GM23338 (cell line): ENCODE results near the gene MDN1. TPM values are rescaled to one million over a fixed set of nuclear protein-coding genes. Genes with fewer than 3 reads are reported as not detected.
A peak's percentile ranks its signal among the peaks of the same experiment; 100 is the strongest.
"Not testable (repeated sequence)": the region's sequence is repeated elsewhere in the genome, so short reads cannot be mapped to it uniquely, and the experiment has no call there.

Experiments used
- ATAC-seq: fragments of 200-7000 bp; cut with Tn5 transposase; 3 replicates; pipeline ENCODE4 v1.9.1; 2020
- DNase-seq: peaks from one replicate; pipeline ENCODE4 v3.0.0-alpha.2; 2015; ENCODE audit warnings: low spot score
- H2AFZ ChIP-seq: fragments of 200-600 bp; sonication (generic); 2 replicates; pipeline ENCODE4 v1.8.0; 2016; ENCODE audit warnings: antibody characterized with exemption, mild to moderate bottlenecking, moderate library complexity
- H3F3A ChIP-seq: fragments of 200-600 bp; sonication (generic); replicated peaks from 2 replicates; pipeline ENCODE4 v1.8.0; 2017; ENCODE audit warnings: antibody characterized with exemption, mixed run types, low read depth
- H3K27ac ChIP-seq: fragments of 200-600 bp; sonication (generic); 2 replicates; pipeline ENCODE4 v1.6.1; 2016; ENCODE audit warnings: low read depth
- H3K27me3 ChIP-seq: fragments of 200-600 bp; sonication (generic); 2 replicates; pipeline ENCODE4 v1.8.0; 2016; ENCODE audit warnings: mild to moderate bottlenecking, mixed run types, moderate library complexity; ENCODE audit not compliant: insufficient read depth
- H3K36me3 ChIP-seq: fragments of 200-600 bp; sonication (generic); 2 replicates; pipeline ENCODE4 v1.8.0; 2016; ENCODE audit warnings: mild to moderate bottlenecking; ENCODE audit not compliant: insufficient read depth
- H3K4me1 ChIP-seq: fragments of 200-600 bp; sonication (generic); 2 replicates; pipeline ENCODE4 v1.8.0; 2016; ENCODE audit warnings: mild to moderate bottlenecking, moderate library complexity; ENCODE audit not compliant: insufficient read depth
- H3K4me2 ChIP-seq: fragments of 200-600 bp; sonication (generic); 2 replicates; pipeline ENCODE4 v1.7.1; 2017; ENCODE audit warnings: mixed run types
- H3K4me3 ChIP-seq: fragments of 200-600 bp; sonication (generic); 2 replicates; pipeline ENCODE4 v1.6.1; 2016; ENCODE audit warnings: mixed run types
- H3K79me2 ChIP-seq: fragments of 200-600 bp; sonication (generic); replicated peaks from 2 replicates; pipeline ENCODE4 v1.8.0; 2017; ENCODE audit warnings: mild to moderate bottlenecking; ENCODE audit not compliant: insufficient read depth
- H3K9me2 ChIP-seq: fragments of 200-600 bp; sonication (generic); 2 replicates; pipeline ENCODE4 v1.8.0; 2017; ENCODE audit not compliant: insufficient read depth
- H4K20me1 ChIP-seq: fragments of 200-600 bp; sonication (generic); replicated peaks from 2 replicates; pipeline ENCODE4 v1.8.0; 2017; ENCODE audit warnings: mild to moderate bottlenecking; ENCODE audit not compliant: insufficient read depth
- H3K27ac Mint-ChIP-seq: 2 replicates; pipeline ENCODE4 v1.8.0; 2020; ENCODE audit warnings: inconsistent platforms, mild to moderate bottlenecking, moderate library complexity, mixed read lengths
- H3K27me3 Mint-ChIP-seq: 3 replicates; pipeline ENCODE4 v1.8.0; 2022; ENCODE audit warnings: low read depth, mild to moderate bottlenecking, moderate library complexity, mixed read lengths, inconsistent platforms; ENCODE audit not compliant: insufficient read depth, poor library complexity
- H3K36me3 Mint-ChIP-seq: 3 replicates; pipeline ENCODE4 v1.8.0; 2021; ENCODE audit warnings: low read depth, mild to moderate bottlenecking, inconsistent platforms, moderate library complexity, mixed read lengths
- H3K4me1 Mint-ChIP-seq: 3 replicates; pipeline ENCODE4 v1.8.0; 2020; ENCODE audit warnings: mild to moderate bottlenecking, inconsistent platforms, mixed read lengths
- H3K4me3 Mint-ChIP-seq: 3 replicates; pipeline ENCODE4 v1.8.0; 2021; ENCODE audit warnings: moderate library complexity, mild to moderate bottlenecking, inconsistent platforms, mixed read lengths
- H3K9me3 Mint-ChIP-seq: 3 replicates; pipeline ENCODE4 v1.8.0; 2020; ENCODE audit warnings: moderate library complexity, mild to moderate bottlenecking, inconsistent platforms, mixed read lengths
- CTCF ChIP-seq, 2 experiments: fragments of 200-600 bp in 1 of 2; sonication (generic) in 1 of 2; conservative IDR thresholded peaks; 2 replicates each; pipeline versions ENCODE4 v1.5.1 to v1.6.1; 2016 to 2017; ENCODE audit warnings: antibody characterized with exemption in 2 of 2, low read depth in 2 of 2, mild to moderate bottlenecking in 2 of 2, moderate library complexity in 1 of 2
- EZH2 ChIP-seq: fragments of 200-600 bp; sonication (generic); IDR thresholded peaks from one replicate; pipeline ENCODE4 v1.8.0; 2017; ENCODE audit warnings: antibody characterized with exemption, mild to moderate bottlenecking, low read depth; ENCODE audit not compliant: unreplicated experiment
- EZH2phosphoT487 ChIP-seq: fragments of 200-600 bp; sonication (generic); IDR thresholded peaks from one replicate; pipeline ENCODE4 v1.8.1; 2018; ENCODE audit warnings: antibody characterized with exemption; ENCODE audit not compliant: unreplicated experiment
- POLR2AphosphoS5 ChIP-seq: IDR thresholded peaks from 2 replicates; pipeline ENCODE4 v1.6.1; 2016; ENCODE audit warnings: antibody characterized with exemption, low read depth
- polyA plus RNA-seq: library from polyadenylated mRNA; unstranded; fragments of >200 nt; fragmentation: Nextera tagmentation; extraction: Ambion mirVana; gene quantifications from 2 replicates; pipeline ENCODE4 v1.2.1, GENCODE V29; 2016
- total RNA-seq: library from RNA; depleted of rRNA; stranded (reverse); fragments of >200 nt; shearing (Covaris generic); gene quantifications from 2 replicates; pipeline ENCODE4 v1.2.3, GENCODE V29; 2014
- TF ChIP-seq, protein P1 (sequence below): IDR thresholded peaks from 2 replicates; pipeline ENCODE4 v1.6.1; 2016; ENCODE audit warnings: antibody characterized with exemption

MDN1 gene
- total and polyA plus RNA-seq, 2 experiments from 2014 or later, result 165 to 217 TPM

- Histone ChIP-seq H2AFZ (no peak overlapping the region), H3F3A (peaks cover 14% of the 10 kb centered on the region), H3K4me1 (peaks cover under 1% of the 10 kb centered on the region; the same call in 1 of the 2 replicates), H3K27ac (no peak overlapping the region), H3K36me3 (peaks cover 58% of the 10 kb centered on the region), H3K9me2 (no peaks in the 10 kb centered on the region), H3K79me2 (peaks cover 2% of the 10 kb centered on the region; the same call in 1 of the 2 replicates), H3K27me3 (no peaks in the 10 kb centered on the region), H3K4me2 (no peak overlapping the region), H4K20me1 (peaks cover 5% of the 10 kb centered on the region), H3K4me3 (no peak overlapping the region)
- Mint-ChIP-seq H3K27ac (no peak overlapping the region), H3K36me3 (peaks cover 73% of the 10 kb centered on the region), H3K4me1 (peaks cover 11% of the 10 kb centered on the region), H3K9me3 (no peaks in the 10 kb centered on the region; the same call in 2 of the 3 replicates), H3K4me3 (no peak overlapping the region), H3K27me3 (peaks cover 2% of the 10 kb centered on the region)
- TF ChIP-seq, protein P1, sequence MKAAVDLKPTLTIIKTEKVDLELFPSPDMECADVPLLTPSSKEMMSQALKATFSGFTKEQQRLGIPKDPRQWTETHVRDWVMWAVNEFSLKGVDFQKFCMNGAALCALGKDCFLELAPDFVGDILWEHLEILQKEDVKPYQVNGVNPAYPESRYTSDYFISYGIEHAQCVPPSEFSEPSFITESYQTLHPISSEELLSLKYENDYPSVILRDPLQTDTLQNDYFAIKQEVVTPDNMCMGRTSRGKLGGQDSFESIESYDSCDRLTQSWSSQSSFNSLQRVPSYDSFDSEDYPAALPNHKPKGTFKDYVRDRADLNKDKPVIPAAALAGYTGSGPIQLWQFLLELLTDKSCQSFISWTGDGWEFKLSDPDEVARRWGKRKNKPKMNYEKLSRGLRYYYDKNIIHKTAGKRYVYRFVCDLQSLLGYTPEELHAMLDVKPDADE, result no peak
- no peak for TF ChIP-seq CTCF (conservative IDR thresholded peaks at IDR 0.05; ENCODE audit: low read depth in 2 of 2)
- ATAC-seq (no peak), DNase-seq (no peak)
These were observed 176.6 kb downstream of the MDN1 start for GRCh38 chr6:89642956-89643355.

DNA sequence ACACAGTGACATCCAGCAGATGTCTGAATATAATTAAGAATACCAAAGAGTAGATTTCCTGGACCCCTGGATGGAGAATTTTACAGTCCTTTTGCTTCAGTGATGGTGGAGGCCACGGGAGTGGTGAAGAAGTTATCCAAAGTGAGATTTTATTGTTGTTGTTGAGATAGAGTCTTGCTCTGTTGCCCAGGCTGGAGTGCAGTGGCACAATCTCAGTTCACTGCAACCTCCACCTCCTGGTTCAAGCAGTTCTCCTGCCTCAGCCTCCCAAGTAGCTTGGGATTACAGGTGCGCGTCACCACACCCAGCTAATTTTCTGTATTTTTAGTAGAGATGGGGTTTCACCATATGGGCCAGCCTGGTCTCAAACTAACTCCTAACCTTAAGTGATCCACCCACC lies 178.0 kb downstream of the MDN1 start:
- H2AFZ ChIP-seq, H3K4me3 Mint-ChIP-seq, H3K9me3 Mint-ChIP-seq, H3K27me3 Mint-ChIP-seq, H3K27ac Mint-ChIP-seq, H4K20me1 ChIP-seq, H3K9me2 ChIP-seq, DNase-seq, H3K4me2 ChIP-seq, H3K27me3 ChIP-seq, H3K4me3 ChIP-seq, H3K4me1 ChIP-seq, H3K27ac ChIP-seq, ATAC-seq, H3K79me2 ChIP-seq: not testable (repeated sequence)
- Mint-ChIP-seq H3K36me3 (peaks cover 67% of the 10 kb centered on the region), H3K4me1 (peaks cover 15% of the 10 kb centered on the region)
- H3K36me3 ChIP-seq, result peaks cover 47% of the 10 kb centered on the region
- H3F3A ChIP-seq, result peaks cover 15% of the 10 kb centered on the region

DNA sequence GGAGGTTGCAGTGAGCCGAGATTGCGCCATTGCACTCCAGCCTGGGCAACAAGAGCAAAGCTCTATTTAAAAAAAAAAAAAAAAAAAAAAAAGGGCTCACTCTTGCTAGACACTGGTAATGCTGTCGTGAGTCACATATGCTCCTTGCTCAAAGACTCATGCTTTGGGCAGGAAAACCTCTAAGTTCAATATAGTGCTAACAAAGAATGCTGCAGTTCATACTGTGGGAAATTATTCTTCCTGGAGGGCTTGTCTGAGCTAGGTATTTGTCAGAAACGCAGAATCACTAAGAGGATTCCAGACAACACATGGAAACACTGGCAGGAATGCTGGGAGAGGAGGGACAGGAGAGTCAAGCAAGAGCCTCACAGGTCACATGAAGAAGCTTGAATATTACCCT lies 178.8 kb downstream of the MDN1 start:
- H3K36me3 Mint-ChIP-seq, result peaks cover 67% of the 10 kb centered on the region
- TF ChIP-seq EZH2phosphoT487 (no peak), POLR2AphosphoS5 (peak; percentile 32; the same call in 1 of the 2 replicates), EZH2 (no peak)
- TF ChIP-seq, protein P1, result no peak

More for the DNA sequence above, 178.8 kb downstream of the MDN1 start:
- Histone ChIP-seq H3K9me2 (no peaks in the 10 kb centered on the region), H3K27me3 (no peaks in the 10 kb centered on the region), H3K79me2 (peaks cover 7% of the 10 kb centered on the region; the same call in 1 of the 2 replicates), H2AFZ (no peak overlapping the region), H3K4me2 (no peak overlapping the region), H3K4me1 (peaks cover 6% of the 10 kb centered on the region), H3F3A (peaks cover 15% of the 10 kb centered on the region), H4K20me1 (peaks cover 5% of the 10 kb centered on the region; the same call in 1 of the 2 replicates), H3K36me3 (peaks cover 40% of the 10 kb centered on the region), H3K4me3 (no peak overlapping the region), H3K27ac (peak overlapping the region; percentile 42; the same call in 1 of the 2 replicates)
- ATAC-seq, result no peak
- Mint-ChIP-seq H3K4me3 (no peak overlapping the region), H3K27me3 (peaks cover 2% of the 10 kb centered on the region), H3K27ac (no peak overlapping the region), H3K4me1 (peaks cover 15% of the 10 kb centered on the region), H3K9me3 (no peaks in the 10 kb centered on the region; the same call in 2 of the 3 replicates)
- peak; percentile 9 for DNase-seq
